ENCODE results near the gene AVPI1. TPM values are rescaled to one million over a fixed set of nuclear protein-coding genes. Genes with fewer than 3 reads are reported as not detected.
A peak's percentile ranks its signal among the peaks of the same experiment; 100 is the strongest.

AVPI1 gene
- total RNA-seq, 4 donors from 2014 or later = 7.7 to 21.7 (median 15.4) TPM

- TF ChIP-seq POLR2A (IDR thresholded peaks at IDR 0.05) (no peak), CTCF (IDR thresholded peaks at IDR 0.05) (no peak)
- no peaks in the 10 kb centered on the region for H3K9me3 ChIP-seq
- H3K27ac ChIP-seq = peak overlapping the region; percentile 88 to 97 (median 94)
- intact Hi-C loops (cut with DNase I) = no loop called here
- H3K4me3 ChIP-seq = no peak overlapping the region
- H3K27me3 ChIP-seq = no peaks in the 10 kb centered on the region
- no peaks in the 10 kb centered on the region for H3K36me3 ChIP-seq
- peaks cover 29 to 52% (median 36%) of the 10 kb centered on the region in 3 donors for H3K4me1 ChIP-seq
- 37 to 51% methylated on average over 3 of the region's 3 CpGs for WGBS, 2 donors
- no peak for DNase-seq
These were observed 3.1 kb upstream of the AVPI1 start for GRCh38 chr10:97690133-97690532.

GRCh38 chr10:97689559-97690020 lies 2.5 kb upstream of the AVPI1 start:
- intact Hi-C loops (cut with DNase I) = no loop called here
- no peak for DNase-seq
- no peaks in the 10 kb centered on the region for H3K36me3 ChIP-seq
- TF ChIP-seq CTCF (IDR thresholded peaks at IDR 0.05) (no peak), POLR2A (IDR thresholded peaks at IDR 0.05) (peak in 1 of 4 donors; percentile 18)
- WGBS, 2 donors = 47 to 62% methylated on average over 4 of the region's 5 CpGs
- H3K27me3 ChIP-seq = no peaks in the 10 kb centered on the region
- H3K27ac ChIP-seq = peak overlapping the region; percentile 88 to 97 (median 94)
- peaks cover 32 to 58% (median 39%) of the 10 kb centered on the region in 3 donors for H3K4me1 ChIP-seq
- no peak overlapping the region for H3K4me3 ChIP-seq
- H3K9me3 ChIP-seq = no peaks in the 10 kb centered on the region

- DNase-seq = no peak
- H3K27me3 ChIP-seq = no peaks in the 10 kb centered on the region
- TF ChIP-seq POLR2A (IDR thresholded peaks at IDR 0.05) (no peak), CTCF (IDR thresholded peaks at IDR 0.05) (no peak)
- no peaks in the 10 kb centered on the region for H3K9me3 ChIP-seq
- intact Hi-C loops (cut with DNase I) = no loop called here
- peaks cover 42 to 73% (median 52%) of the 10 kb centered on the region in 3 donors for H3K4me1 ChIP-seq
- WGBS, 2 donors = 52 to 56% methylated on average over 12 to 14 of the region's 14 CpGs
- peak overlapping the region; percentile 55 to 86 (median 70) for H3K4me3 ChIP-seq
- no peaks in the 10 kb centered on the region for H3K36me3 ChIP-seq
- H3K27ac ChIP-seq = peak overlapping the region; percentile 88 to 97 (median 94)
These were observed 1.0 kb upstream of the AVPI1 start for GRCh38 chr10:97687785-97688781.

GRCh38 chr10:97686301-97686961 lies 610 bp downstream of the AVPI1 start:
- no peak for DNase-seq

More at GRCh38 chr10:97686301-97686961, 610 bp downstream of the AVPI1 start:
- 8 to 29% methylated on average over 4 to 5 of the region's 14 CpGs for WGBS, 2 donors
- Histone ChIP-seq H3K4me1 (peaks cover 45 to 87% (median 62%) of the 10 kb centered on the region in 3 donors), H3K4me3 (peak overlapping the region; percentile 55 to 86 (median 70)), H3K27me3 (no peaks in the 10 kb centered on the region), H3K9me3 (no peaks in the 10 kb centered on the region), H3K36me3 (no peaks in the 10 kb centered on the region), H3K27ac (peak overlapping the region; percentile 88 to 97 (median 94))
- intact Hi-C loops (cut with DNase I) = no loop called here
- no peak for TF ChIP-seq POLR2A (IDR thresholded peaks at IDR 0.05)
- TF ChIP-seq CTCF (IDR thresholded peaks at IDR 0.05) = no peak
